HCT116 (cell line): ENCODE data around the gene POLR3H.

Source experiments
- ATF3 ChIP-seq: IDR thresholded peaks from 2 replicates; pipeline ENCODE4 v1.6.1; 2012
- CEBPB ChIP-seq: IDR thresholded peaks from 2 replicates; pipeline ENCODE4 v1.6.1; 2012; ENCODE audit warnings: low read depth
- CTCF ChIP-seq, 3 experiments: fragments of 200-600 bp in 1 of 3; sonication (generic) in 1 of 3; IDR thresholded peaks in 2 of 3; conservative IDR thresholded peaks in 1 of 3; 2 replicates each; pipeline ENCODE4 v1.5.1; 2012 to 2017; ENCODE audit warnings: low read depth in 2 of 3, low read length in 2 of 3, antibody characterized with exemption in 1 of 3, borderline replicate concordance in 1 of 3, control low read depth in 1 of 3, mild to moderate bottlenecking in 1 of 3, mixed read lengths in 1 of 3, mixed run types in 1 of 3, moderate library complexity in 1 of 3; ENCODE audit not compliant: insufficient read depth in 1 of 3
- EZH2phosphoT487 ChIP-seq: fragments of 200-600 bp; IDR thresholded peaks from 2 replicates; pipeline ENCODE4 v1.6.1; 2018; ENCODE audit warnings: antibody characterized with exemption, borderline replicate concordance
- JUND ChIP-seq: IDR thresholded peaks from 2 replicates; pipeline ENCODE4 v1.6.1; 2012
- POLR2A ChIP-seq: IDR thresholded peaks from 2 replicates; pipeline ENCODE4 v1.7.0; 2011; ENCODE audit warnings: borderline replicate concordance; ENCODE audit not compliant: insufficient read depth, insufficient read length; ENCODE audit errors: extremely low read depth
- SRF ChIP-seq: IDR thresholded peaks from 2 replicates; pipeline ENCODE4 v1.6.1; 2012; ENCODE audit warnings: low read depth
- TF ChIP-seq, protein P1 (sequence below): IDR thresholded peaks from 2 replicates; pipeline ENCODE4 v1.6.1; 2012; ENCODE audit warnings: low read depth

GRCh38 chr22:41562461-41562860 is 18.2 kb upstream of the POLR3H start:
- TF ChIP-seq CTCF (IDR thresholded peaks at IDR 0.05 in 2 of 3, conservative IDR thresholded peaks at IDR 0.05 in 1 of 3; ENCODE audit: borderline replicate concordance in 1 of 3, insufficient read depth in 1 of 3, low read depth in 2 of 3, low read length in 2 of 3) (no peak), JUND (no peak), POLR2A (no peak), ATF3 (no peak), SRF (no peak), EZH2phosphoT487 (no peak), CEBPB (no peak)
- TF ChIP-seq, protein P1, sequence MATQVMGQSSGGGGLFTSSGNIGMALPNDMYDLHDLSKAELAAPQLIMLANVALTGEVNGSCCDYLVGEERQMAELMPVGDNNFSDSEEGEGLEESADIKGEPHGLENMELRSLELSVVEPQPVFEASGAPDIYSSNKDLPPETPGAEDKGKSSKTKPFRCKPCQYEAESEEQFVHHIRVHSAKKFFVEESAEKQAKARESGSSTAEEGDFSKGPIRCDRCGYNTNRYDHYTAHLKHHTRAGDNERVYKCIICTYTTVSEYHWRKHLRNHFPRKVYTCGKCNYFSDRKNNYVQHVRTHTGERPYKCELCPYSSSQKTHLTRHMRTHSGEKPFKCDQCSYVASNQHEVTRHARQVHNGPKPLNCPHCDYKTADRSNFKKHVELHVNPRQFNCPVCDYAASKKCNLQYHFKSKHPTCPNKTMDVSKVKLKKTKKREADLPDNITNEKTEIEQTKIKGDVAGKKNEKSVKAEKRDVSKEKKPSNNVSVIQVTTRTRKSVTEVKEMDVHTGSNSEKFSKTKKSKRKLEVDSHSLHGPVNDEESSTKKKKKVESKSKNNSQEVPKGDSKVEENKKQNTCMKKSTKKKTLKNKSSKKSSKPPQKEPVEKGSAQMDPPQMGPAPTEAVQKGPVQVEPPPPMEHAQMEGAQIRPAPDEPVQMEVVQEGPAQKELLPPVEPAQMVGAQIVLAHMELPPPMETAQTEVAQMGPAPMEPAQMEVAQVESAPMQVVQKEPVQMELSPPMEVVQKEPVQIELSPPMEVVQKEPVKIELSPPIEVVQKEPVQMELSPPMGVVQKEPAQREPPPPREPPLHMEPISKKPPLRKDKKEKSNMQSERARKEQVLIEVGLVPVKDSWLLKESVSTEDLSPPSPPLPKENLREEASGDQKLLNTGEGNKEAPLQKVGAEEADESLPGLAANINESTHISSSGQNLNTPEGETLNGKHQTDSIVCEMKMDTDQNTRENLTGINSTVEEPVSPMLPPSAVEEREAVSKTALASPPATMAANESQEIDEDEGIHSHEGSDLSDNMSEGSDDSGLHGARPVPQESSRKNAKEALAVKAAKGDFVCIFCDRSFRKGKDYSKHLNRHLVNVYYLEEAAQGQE, result no peak
